ENCODE data around the gene SUN3. TPM values are rescaled to one million over a fixed set of nuclear protein-coding genes. Genes with fewer than 3 reads are reported as not detected.
"Not testable (repeated sequence)": the region's sequence is repeated elsewhere in the genome, so short reads cannot be mapped to it uniquely, and the experiment has no call there.

The SUN3 gene
- total and polyA plus RNA-seq, 10 of the 15 experiments (the other 5 are each of a cell fraction or from before 2014, with no cell fraction given): 0.29 to 0.48 TPM; not detected in 8

DNA sequence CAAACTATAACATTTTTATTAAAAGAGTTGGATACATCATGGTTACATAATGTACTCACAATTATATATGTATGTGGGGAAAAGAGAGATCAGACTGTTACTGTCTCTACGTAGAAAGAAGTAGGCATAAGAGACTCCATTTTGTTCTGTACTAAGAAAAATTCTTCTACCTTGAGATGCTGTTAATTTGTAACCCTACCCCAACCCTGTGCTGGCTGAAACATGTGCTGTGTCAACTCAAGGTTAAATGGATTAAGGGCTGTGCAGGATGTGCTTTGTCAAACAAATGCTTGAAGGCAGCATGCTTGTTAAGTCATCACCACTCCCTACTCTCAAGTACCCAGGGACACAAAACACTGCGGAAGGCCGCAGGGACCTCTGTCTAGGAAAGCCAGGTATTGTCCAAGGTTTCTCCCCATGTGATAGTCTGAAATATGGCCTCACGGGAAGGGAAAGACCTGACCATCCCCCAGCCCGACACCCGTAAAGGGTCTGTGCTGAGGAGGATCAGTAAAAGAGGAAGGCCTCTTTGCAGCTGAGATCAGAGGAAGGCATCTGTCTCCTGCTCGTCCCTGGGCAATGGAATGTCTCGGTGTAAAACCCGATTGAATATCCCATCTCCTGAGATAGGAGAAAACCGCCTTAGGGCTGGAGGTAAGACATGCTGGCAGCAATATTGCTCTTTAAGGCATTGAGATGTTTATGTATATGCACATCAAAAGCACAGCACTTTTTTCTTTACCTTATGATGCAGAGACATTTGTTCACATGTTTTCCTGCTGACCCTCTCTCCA, 39.1 kb downstream of the SUN3 start:
- ChIA-PET CTCF (interaction anchor here (1.0 to 7.5 kb wide), 4 partner anchors 10 to 118 kb away, joined by 4 to 210 read pairs (median 20); partner anchors contain the start of gene HUS1), SMC1A (ENCODE audit: uncharacterized antibody, unreplicated experiment) (interaction anchor here (0.8 to 2.7 kb wide), 4 partner anchors 7 to 120 kb away, joined by 3 to 41 read pairs (median 13); no protein-coding TSS in a partner anchor), RAD21 (ENCODE audit: unreplicated experiment) (interaction anchor here (0.7 to 3.3 kb wide), 4 partner anchors 45 to 121 kb away, joined by 3 to 79 read pairs (median 10); no protein-coding TSS in a partner anchor)
- in situ Hi-C loops (cut with MboI): loop anchor here (5.0 kb wide), 1 partner anchor 117 kb away; no protein-coding TSS in a partner anchor
- WGBS (ENCODE audit: insufficient coverage, insufficient replicate concordance, low lambda C conversion rate, missing lambda C conversion rate): 64% methylated on average over 10 of the region's 10 CpGs
- intact Hi-C loops (cut with micrococcal nuclease; ENCODE audit: unreplicated experiment): loop anchor here (2.0 kb wide), 1 partner anchor 95 kb away; no protein-coding TSS in a partner anchor
- DNase-seq (ENCODE audit: low read depth, low spot score); FAIRE-seq; H3K27ac ChIP-seq (ENCODE audit: control insufficient read depth, insufficient read depth); H3K4me2 ChIP-seq (ENCODE audit: control insufficient read depth, insufficient read depth); H4K20me1 ChIP-seq (ENCODE audit: control insufficient read depth, insufficient read depth); H3K4me3 ChIP-seq; H3K79me2 ChIP-seq (ENCODE audit: control insufficient read depth, insufficient read depth, low read length); H3K4me1 ChIP-seq (ENCODE audit: control insufficient read depth, insufficient read depth, low read length); H3K36me3 ChIP-seq (ENCODE audit: control insufficient read depth in 2 of 2, insufficient read depth in 2 of 2, low read length in 1 of 2); BruUV-seq (replicated peaks); H3K9me3 ChIP-seq (replicated peaks; ENCODE audit: control insufficient read depth, insufficient read depth, low read length); POLR2A ChIA-PET; H3K27me3 ChIP-seq (replicated peaks in 1 of 2; ENCODE audit: control insufficient read depth in 2 of 2, insufficient read depth in 2 of 2, low read length in 1 of 2); ATAC-seq; H2AFZ ChIP-seq (ENCODE audit: control insufficient read depth, low read depth, low read length); H3K9ac ChIP-seq (ENCODE audit: control insufficient read depth, insufficient read depth, low read length): not testable (repeated sequence)

DNA sequence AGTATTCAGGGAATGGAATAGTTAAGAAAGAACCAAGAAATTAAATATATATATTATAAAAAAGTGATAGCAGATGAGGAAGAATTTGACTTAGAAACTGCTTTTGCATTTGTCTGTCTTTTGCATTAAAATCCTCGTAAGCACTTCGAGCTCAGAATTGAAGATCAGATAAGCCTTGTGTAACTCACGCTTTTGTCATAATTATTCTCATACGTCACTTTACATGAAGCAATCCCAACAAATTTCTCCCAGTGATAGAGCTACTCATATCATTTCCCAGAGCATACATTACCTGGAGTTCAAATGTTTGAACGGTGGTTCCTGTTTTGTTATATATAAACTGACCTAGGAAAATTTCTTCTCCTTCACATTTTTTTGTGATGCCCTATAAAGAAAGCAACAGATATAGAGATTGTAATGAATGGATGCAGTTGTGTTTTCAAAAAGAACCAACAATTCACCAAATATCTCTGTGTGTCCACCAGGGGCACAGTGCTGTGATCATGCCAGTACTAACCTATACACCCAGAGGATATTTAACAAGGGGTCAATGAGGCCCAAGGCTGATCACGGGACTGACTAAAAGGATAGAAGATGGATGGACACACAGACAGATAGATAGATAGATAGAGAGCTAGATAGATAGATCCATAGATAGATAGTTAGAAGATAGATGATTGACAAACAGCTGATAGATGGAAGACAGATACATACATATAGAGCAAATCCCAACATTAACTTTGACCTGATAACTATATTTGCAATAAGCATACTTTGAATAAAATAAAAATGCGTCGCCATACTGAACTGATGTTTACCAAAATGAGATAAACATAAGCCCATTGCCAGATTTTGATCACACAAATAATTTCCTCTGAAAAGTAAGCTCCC, 40.2 kb downstream of the SUN3 start:
- ChIA-PET SMC1A (ENCODE audit: uncharacterized antibody, unreplicated experiment) (interaction anchor here (0.8 to 2.7 kb wide), 5 partner anchors 10 to 121 kb away, joined by 3 to 22 read pairs (median 5); no protein-coding TSS in a partner anchor), RAD21 (ENCODE audit: unreplicated experiment) (interaction anchor here (0.7 to 1.7 kb wide), 4 partner anchors 44 to 122 kb away, joined by 3 to 11 read pairs (median 6); no protein-coding TSS in a partner anchor), POLR2A (no interaction called here), CTCF (interaction anchor here (0.7 to 7.5 kb wide), 11 partner anchors 16 to 166 kb away, joined by 3 to 210 read pairs (median 4); no protein-coding TSS in a partner anchor)
- Histone ChIP-seq H3K27ac (ENCODE audit: control insufficient read depth, insufficient read depth) (no peak overlapping the region), H3K79me2 (ENCODE audit: control insufficient read depth, insufficient read depth, low read length) (no peaks in the 10 kb centered on the region), H3K4me3 (no peak overlapping the region), H3K9ac (ENCODE audit: control insufficient read depth, insufficient read depth, low read length) (no peak overlapping the region), H3K9me3 (replicated peaks; ENCODE audit: control insufficient read depth, insufficient read depth, low read length) (no peaks in the 10 kb centered on the region), H3K4me2 (ENCODE audit: control insufficient read depth, insufficient read depth) (no peak overlapping the region), H3K27me3 (replicated peaks in 1 of 2; ENCODE audit: control insufficient read depth in 2 of 2, insufficient read depth in 2 of 2, low read length in 1 of 2) (no peaks in the 10 kb centered on the region), H2AFZ (ENCODE audit: control insufficient read depth, low read depth, low read length) (no peak overlapping the region), H3K4me1 (ENCODE audit: control insufficient read depth, insufficient read depth, low read length) (peaks cover 5% of the 10 kb centered on the region; the same call in 1 of the 2 replicates), H3K36me3 (ENCODE audit: control insufficient read depth in 2 of 2, insufficient read depth in 2 of 2, low read length in 1 of 2) (no peaks in the 10 kb centered on the region), H4K20me1 (ENCODE audit: control insufficient read depth, insufficient read depth) (no peaks in the 10 kb centered on the region)
- TF ChIP-seq, protein P1, sequence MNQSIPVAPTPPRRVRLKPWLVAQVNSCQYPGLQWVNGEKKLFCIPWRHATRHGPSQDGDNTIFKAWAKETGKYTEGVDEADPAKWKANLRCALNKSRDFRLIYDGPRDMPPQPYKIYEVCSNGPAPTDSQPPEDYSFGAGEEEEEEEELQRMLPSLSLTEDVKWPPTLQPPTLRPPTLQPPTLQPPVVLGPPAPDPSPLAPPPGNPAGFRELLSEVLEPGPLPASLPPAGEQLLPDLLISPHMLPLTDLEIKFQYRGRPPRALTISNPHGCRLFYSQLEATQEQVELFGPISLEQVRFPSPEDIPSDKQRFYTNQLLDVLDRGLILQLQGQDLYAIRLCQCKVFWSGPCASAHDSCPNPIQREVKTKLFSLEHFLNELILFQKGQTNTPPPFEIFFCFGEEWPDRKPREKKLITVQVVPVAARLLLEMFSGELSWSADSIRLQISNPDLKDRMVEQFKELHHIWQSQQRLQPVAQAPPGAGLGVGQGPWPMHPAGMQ (IDR thresholded peaks at IDR 0.05; ENCODE audit: borderline replicate concordance): no peak
- TF ChIP-seq YY1 (IDR thresholded peaks at IDR 0.05; ENCODE audit: low read depth, low read length) (no peak), MEF2A (IDR thresholded peaks at IDR 0.05; ENCODE audit: insufficient read depth, low read depth, low read length) (no peak), POLR2AphosphoS2 (IDR thresholded peaks at IDR 0.05; ENCODE audit: low read depth, low read length) (no peak), EGR1 (IDR thresholded peaks at IDR 0.05; ENCODE audit: borderline replicate concordance in 1 of 2, low read depth in 2 of 2, low read length in 2 of 2) (no peak)
- TF ChIP-seq, protein P2, sequence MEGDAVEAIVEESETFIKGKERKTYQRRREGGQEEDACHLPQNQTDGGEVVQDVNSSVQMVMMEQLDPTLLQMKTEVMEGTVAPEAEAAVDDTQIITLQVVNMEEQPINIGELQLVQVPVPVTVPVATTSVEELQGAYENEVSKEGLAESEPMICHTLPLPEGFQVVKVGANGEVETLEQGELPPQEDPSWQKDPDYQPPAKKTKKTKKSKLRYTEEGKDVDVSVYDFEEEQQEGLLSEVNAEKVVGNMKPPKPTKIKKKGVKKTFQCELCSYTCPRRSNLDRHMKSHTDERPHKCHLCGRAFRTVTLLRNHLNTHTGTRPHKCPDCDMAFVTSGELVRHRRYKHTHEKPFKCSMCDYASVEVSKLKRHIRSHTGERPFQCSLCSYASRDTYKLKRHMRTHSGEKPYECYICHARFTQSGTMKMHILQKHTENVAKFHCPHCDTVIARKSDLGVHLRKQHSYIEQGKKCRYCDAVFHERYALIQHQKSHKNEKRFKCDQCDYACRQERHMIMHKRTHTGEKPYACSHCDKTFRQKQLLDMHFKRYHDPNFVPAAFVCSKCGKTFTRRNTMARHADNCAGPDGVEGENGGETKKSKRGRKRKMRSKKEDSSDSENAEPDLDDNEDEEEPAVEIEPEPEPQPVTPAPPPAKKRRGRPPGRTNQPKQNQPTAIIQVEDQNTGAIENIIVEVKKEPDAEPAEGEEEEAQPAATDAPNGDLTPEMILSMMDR (IDR thresholded peaks at IDR 0.05 in 2 of 3, conservative IDR thresholded peaks at IDR 0.05 in 1 of 3; ENCODE audit: control insufficient read depth in 2 of 3, extremely low read depth in 1 of 3, insufficient read depth in 1 of 3, low read depth in 3 of 3, low read length in 3 of 3): peak; percentile 18 to 48 (median 41); a peak in 3 of 6 replicates
- intact Hi-C loops (cut with micrococcal nuclease; ENCODE audit: unreplicated experiment): no loop called here
- WGBS (ENCODE audit: insufficient coverage, insufficient replicate concordance, low lambda C conversion rate, missing lambda C conversion rate): 45% methylated on average over 8 of the region's 8 CpGs
- ATAC-seq (peak; percentile 41), DNase-seq (ENCODE audit: low read depth, low spot score) (no peak), FAIRE-seq (no peak)
- in situ Hi-C loops (cut with MboI): no loop called here
- no TSS peak for BruUV-seq (replicated peaks)

All from GM12878 (cell line).